ENCODE results near the gene KBTBD12. TPM values are rescaled to one million over a fixed set of nuclear protein-coding genes. Genes with fewer than 3 reads are reported as not detected.

The KBTBD12 gene
- total RNA-seq, 1 experiment from 2014 or later = not detected

DNA sequence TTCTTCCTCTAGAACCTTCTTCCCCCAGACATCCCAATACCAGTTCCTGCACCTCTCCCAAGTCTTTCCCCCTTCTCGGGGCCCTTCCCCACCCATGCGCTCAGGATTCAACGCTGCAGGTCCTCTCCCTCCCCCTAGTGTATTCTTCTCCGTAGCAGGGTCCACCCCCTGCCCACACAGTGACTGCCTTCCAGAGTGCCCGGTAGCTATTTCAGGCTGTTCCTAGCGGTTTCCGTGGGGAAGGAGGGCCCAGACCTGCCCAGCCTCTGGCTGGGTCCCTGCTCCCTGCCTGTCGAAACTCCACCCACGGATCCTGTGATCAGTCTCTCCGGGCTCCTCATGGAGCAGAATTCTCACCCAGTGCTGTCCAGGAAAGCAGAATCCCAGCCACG lies 92.0 kb downstream of the KBTBD12 start:
- BruUV-seq (replicated peaks) = no TSS peak
- DNase-seq (ENCODE audit: low read depth, low spot score) (no peak), ATAC-seq (no peak)
- Histone ChIP-seq H3K9me3 (ENCODE audit: control insufficient read depth in 1 of 2, insufficient read depth in 1 of 2, low read depth in 1 of 2, low read length in 2 of 2) (no peaks in the 10 kb centered on the region), H3K4me1 (ENCODE audit: control insufficient read depth in 1 of 2, insufficient read depth in 2 of 2, low read length in 2 of 2) (peaks cover 4 to 9% of the 10 kb centered on the region in 2 experiments; a peak in 3 of 4 replicates), H4K20me1 (ENCODE audit: insufficient read depth) (no peaks in the 10 kb centered on the region), H2AFZ (ENCODE audit: low read depth, low read length, poor library complexity, severe bottlenecking) (no peak overlapping the region), H3K36me3 (ENCODE audit: control insufficient read depth in 1 of 2, insufficient read depth in 2 of 2, low read length in 2 of 2) (no peaks in the 10 kb centered on the region), H3K79me2 (ENCODE audit: insufficient read depth, low read length) (no peaks in the 10 kb centered on the region), H3K27me3 (ENCODE audit: insufficient read depth, low read length) (no peaks in the 10 kb centered on the region), H3K4me2 (ENCODE audit: low read length) (no peak overlapping the region), H3K4me3 (replicated peaks in 1 of 2; ENCODE audit: low read depth in 1 of 2, low read length in 2 of 2) (no peak overlapping the region), H3K27ac (ENCODE audit: low read depth, low read length) (no peak overlapping the region), H3K9me2 (ENCODE audit: insufficient read depth) (no peaks in the 10 kb centered on the region), H3K9ac (ENCODE audit: low read length) (no peak overlapping the region)
- no peak for TF ChIP-seq TCF7L2 (IDR thresholded peaks at IDR 0.05; ENCODE audit: borderline replicate concordance, extremely low read depth, insufficient read depth, insufficient read length)
- TF ChIP-seq SIN3A (IDR thresholded peaks at IDR 0.05; ENCODE audit: low read depth) = no peak
- no peak for TF ChIP-seq YY1 (IDR thresholded peaks at IDR 0.05; ENCODE audit: extremely low read depth, insufficient replicate concordance, low read depth, low read length)
- no peak for TF ChIP-seq SP1 (IDR thresholded peaks at IDR 0.05; ENCODE audit: low read depth)
- no peak for TF ChIP-seq ELF1 (IDR thresholded peaks at IDR 0.05; ENCODE audit: borderline replicate concordance, low read depth)
- TF ChIP-seq, protein P1, sequence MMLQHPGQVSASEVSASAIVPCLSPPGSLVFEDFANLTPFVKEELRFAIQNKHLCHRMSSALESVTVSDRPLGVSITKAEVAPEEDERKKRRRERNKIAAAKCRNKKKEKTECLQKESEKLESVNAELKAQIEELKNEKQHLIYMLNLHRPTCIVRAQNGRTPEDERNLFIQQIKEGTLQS (IDR thresholded peaks at IDR 0.05) = no peak
- TF ChIP-seq, protein P2, sequence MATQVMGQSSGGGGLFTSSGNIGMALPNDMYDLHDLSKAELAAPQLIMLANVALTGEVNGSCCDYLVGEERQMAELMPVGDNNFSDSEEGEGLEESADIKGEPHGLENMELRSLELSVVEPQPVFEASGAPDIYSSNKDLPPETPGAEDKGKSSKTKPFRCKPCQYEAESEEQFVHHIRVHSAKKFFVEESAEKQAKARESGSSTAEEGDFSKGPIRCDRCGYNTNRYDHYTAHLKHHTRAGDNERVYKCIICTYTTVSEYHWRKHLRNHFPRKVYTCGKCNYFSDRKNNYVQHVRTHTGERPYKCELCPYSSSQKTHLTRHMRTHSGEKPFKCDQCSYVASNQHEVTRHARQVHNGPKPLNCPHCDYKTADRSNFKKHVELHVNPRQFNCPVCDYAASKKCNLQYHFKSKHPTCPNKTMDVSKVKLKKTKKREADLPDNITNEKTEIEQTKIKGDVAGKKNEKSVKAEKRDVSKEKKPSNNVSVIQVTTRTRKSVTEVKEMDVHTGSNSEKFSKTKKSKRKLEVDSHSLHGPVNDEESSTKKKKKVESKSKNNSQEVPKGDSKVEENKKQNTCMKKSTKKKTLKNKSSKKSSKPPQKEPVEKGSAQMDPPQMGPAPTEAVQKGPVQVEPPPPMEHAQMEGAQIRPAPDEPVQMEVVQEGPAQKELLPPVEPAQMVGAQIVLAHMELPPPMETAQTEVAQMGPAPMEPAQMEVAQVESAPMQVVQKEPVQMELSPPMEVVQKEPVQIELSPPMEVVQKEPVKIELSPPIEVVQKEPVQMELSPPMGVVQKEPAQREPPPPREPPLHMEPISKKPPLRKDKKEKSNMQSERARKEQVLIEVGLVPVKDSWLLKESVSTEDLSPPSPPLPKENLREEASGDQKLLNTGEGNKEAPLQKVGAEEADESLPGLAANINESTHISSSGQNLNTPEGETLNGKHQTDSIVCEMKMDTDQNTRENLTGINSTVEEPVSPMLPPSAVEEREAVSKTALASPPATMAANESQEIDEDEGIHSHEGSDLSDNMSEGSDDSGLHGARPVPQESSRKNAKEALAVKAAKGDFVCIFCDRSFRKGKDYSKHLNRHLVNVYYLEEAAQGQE (IDR thresholded peaks at IDR 0.05; ENCODE audit: low read depth) = no peak
- no peak for TF ChIP-seq RAD21 (IDR thresholded peaks at IDR 0.05; ENCODE audit: low read depth)
- TF ChIP-seq EGR1 (IDR thresholded peaks at IDR 0.05; ENCODE audit: low read depth) = no peak
- RAD21 ChIA-PET (ENCODE audit: low non-redundant PET in 1 of 2, low total read pairs in 2 of 2, uncharacterized antibody in 2 of 2, unreplicated experiment in 2 of 2) = no interaction called here
- POLR2A ChIA-PET = no interaction called here
- intact Hi-C loops (cut with micrococcal nuclease) = no loop called here
- CTCF ChIA-PET = no interaction called here

All from HCT116 (cell line).